HuH-7 (cell line): ENCODE results near the gene PPAT.
"Not testable (repeated sequence)": the region's sequence is repeated elsewhere in the genome, so short reads cannot be mapped to it uniquely, and the experiment has no call there.

Experiments used
- DNase-seq: peaks from one replicate; pipeline ENCODE4 v3.0.0; 2011; ENCODE audit warnings: low spot score

Gene PPAT

GRCh38 chr4:56386091-56386490 is 49.3 kb downstream of the PPAT start:
- DNase-seq, result no peak

GRCh38 chr4:56375458-56375857 is 60.0 kb downstream of the PPAT start:
- DNase-seq, result no peak

- DNase-seq, result no peak
Observed at GRCh38 chr4:56374956-56375355, 60.5 kb downstream of the PPAT start.

DNA sequence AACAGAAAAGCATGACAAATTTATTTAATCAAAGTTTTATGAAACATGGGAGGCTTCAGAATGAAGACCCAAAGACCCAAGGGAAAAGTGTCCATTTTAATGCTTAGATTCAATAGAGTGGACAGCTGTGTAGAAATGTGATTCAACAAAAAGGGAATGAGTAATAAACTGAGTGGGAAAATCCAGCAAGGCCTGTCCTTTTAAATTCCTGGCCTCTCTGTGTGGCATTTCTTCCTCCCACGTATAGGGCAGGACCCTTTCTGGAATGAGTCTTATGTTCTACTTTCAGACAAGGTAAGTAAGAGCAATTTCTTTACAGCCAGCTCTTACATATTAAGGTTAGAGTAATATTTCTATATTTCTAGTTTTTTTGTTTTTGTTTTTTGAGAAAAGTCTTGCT is 62.6 kb downstream of the PPAT start:
- DNase-seq, result no peak

DNA sequence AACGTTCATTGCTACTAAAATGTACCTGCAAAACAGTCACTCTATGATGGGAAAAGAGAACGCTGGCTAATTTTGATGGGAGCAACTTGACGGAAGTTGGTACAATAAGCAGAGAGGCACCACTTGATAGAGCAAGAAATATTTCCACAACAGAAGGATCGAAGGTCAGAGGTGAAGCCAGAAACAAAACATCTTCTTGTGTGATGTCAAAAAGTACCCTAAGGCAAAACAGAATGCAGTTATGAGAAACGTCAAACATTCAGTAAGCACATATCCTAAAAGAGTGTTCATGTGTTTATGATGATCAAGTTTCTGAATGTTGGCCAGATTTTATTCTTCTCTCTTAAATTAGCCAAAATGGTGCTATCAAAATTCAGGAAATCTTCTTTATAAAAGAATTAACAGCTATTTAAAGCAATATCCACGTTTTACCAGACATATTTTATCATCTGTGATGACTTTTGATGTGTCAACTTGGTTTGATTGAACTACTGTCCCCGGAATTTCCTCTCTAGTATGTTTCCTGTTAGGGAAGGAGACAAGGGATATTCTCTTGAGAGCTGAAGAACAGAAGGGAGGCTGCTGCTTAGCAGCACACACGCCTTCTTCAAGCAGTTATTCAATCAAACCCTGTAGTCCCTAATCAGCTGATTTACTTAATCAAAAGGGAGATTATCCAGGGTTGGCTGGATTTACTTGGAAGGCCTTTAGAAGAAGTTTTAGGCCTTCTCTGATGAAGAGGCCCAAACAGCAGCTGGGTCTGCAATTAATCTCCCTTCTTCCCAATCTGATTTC is 63.8 kb downstream of the PPAT start:
- no peak for DNase-seq

DNA sequence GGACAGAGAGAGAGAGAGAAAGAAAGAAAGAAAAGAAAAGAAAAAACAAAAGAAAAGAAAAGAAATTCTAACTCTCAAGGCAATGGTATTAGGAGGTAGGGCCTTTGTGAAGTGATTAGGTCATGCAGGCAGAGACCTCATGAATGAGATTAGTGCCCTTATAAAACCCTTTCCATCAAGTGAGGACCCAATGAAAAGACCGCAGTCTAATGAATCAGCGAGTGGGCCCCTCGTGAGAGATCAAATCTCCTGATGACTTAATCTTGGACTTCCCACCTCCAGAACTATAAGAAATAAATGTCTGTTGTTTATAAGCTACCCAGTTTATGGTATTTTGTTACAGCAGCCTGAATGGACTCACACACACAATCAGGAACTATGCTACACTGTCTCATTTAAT is 65.0 kb downstream of the PPAT start:
- no peak for DNase-seq

DNA sequence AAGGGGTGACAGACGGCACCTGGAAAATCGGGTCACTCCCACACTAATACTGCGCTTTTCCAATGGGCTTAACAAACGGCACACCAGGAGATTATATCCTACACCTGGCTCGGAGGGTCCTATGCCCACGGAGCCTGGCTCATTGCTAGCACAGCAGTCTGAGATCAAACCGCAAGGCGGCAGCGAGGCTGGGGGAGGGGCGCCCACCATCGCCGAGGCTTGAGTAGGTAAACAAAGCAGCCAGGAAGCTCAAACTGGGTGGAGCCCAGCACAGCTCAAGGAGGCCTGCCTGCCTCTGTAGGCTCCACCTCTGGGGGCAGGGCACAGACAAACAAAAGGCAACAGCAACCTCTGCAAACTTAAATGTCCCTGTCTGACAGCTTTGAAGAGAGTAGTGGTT is 72.4 kb downstream of the PPAT start:
- DNase-seq, result not testable (repeated sequence)

DNA sequence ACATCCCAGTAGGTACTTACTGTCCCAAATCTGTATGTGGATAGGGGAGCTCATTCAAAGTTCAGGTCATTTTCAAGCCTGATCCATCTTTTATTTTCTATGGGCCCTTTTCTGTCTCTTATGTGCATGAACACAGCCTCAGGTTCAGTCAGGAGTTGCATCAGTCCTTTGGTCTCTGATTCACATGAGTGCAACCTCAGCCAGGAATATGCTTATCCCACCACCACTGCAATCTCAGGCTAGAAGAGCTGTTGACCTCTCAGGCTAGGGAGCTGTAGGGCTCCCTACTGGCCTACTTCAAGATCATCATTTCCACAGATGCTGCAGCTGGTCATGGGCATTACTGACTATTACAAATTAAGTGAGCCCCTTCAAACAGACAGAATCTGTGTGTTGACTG is 75.3 kb downstream of the PPAT start:
- no peak for DNase-seq

DNA sequence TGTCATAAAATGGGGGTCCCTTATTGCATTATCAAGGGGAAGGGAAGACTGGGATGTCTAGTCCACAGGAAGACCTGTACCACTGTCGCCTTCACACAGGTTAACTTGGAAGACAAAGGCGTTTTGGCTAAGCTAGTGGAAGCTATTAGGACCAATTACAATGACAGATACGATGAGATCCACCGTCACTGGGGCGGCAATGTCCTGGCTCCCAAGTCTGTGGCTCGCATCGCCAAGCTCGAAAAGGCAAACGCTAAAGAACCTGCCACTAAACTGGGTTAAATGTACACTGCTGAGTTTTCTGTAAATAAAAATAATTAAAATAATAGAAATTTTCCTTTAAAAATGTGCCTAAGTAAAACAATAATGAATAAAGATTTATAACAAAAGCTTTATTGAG is 78.8 kb downstream of the PPAT start:
- no peak for DNase-seq

DNA sequence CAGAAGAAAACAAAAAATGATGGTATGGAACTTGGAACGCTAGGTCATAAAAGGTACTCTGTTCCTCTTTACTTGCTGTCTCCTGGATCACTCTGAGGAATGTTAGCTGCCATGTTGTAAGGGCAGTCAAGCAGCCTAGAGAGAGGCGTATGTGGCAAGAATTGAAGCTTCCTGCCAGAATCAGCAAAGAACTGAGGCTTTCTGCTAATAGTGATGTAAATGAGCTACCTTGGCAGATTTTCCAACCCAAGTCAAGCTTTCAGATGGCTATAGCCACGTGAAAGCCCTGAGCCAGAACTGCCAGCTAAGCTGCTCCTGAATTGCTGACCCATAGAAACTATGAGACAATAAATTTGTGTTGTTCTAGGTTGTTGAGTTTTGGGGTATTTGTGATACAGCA is 86.8 kb downstream of the PPAT start:
- DNase-seq, result no peak

DNA sequence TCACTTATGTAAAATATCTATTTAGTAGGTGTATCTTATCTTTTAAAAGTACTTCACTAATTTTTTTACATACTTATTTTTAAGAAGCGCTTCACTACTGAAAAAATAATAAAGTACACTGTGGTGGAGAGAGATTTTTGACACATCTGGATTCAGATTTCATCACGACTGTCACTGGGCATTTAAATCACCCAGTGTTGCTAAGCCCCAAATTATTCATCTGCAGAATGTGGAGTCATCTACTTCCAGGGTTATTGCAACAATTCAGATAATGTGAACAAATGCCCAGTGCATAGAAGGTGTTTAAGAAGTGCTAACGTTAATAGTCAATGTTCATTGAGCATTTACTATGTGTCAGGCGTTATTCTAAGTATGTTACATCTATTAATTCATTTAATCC is 90.0 kb downstream of the PPAT start:
- no peak for DNase-seq
